Transverse colon (tissue), 4 donors: Measurements from ENCODE around the gene FLOT1. TPM values are rescaled to one million over a fixed set of nuclear protein-coding genes. Genes with fewer than 3 reads are reported as not detected.
A peak's percentile ranks its signal among the peaks of the same experiment; 100 is the strongest.

Experiments used
- DNase-seq: peaks from one replicate; pipeline ENCODE4 v3.0.0-alpha.2; 2019
- H3K27ac ChIP-seq, 4 donors: fragments of 200-600 bp; sonication (generic); 2 replicates each; pipeline ENCODE4 v1.5.1; 2016 to 2018; ENCODE audit warnings: inconsistent platforms in 4 of 4
- H3K27me3 ChIP-seq: fragments of 200-600 bp; sonication (generic); 2 replicates; pipeline ENCODE4 v1.5.1; 2017; ENCODE audit warnings: inconsistent platforms
- H3K36me3 ChIP-seq, 4 donors: fragments of 200-600 bp; sonication (generic); 2 replicates each; pipeline ENCODE4 v1.5.1; 2017 to 2019; ENCODE audit warnings: inconsistent platforms in 4 of 4
- H3K4me1 ChIP-seq, 4 donors: fragments of 200-600 bp; sonication (generic); 2 replicates each; pipeline ENCODE4 v1.5.1; 2017 to 2020; ENCODE audit warnings: inconsistent platforms in 4 of 4
- H3K4me3 ChIP-seq, 4 donors: fragments of 200-600 bp; sonication (generic); 1 replicate in 1 of 4; 2 replicates in 3 of 4; pipeline versions ENCODE4 v1.5.1 to v1.6.1; 2017 to 2019; ENCODE audit warnings: inconsistent platforms in 4 of 4
- H3K9me3 ChIP-seq, 2 donors: fragments of 200-600 bp; sonication (generic); 2 replicates each; pipeline ENCODE4 v1.5.1; 2017 to 2019; ENCODE audit warnings: inconsistent platforms in 2 of 2
- CTCF ChIP-seq, 5 experiments: fragments of 200-600 bp in 3 of 5; fragments of 450-650 bp in 2 of 5; sonication (generic) in 3 of 5; IDR thresholded peaks; 1 replicate in 2 of 5; 2 replicates in 3 of 5; pipeline ENCODE4 v1.5.1; 2016 to 2017; ENCODE audit warnings: antibody characterized with exemption in 5 of 5, inconsistent platforms in 3 of 5, mild to moderate bottlenecking in 2 of 5, moderate library complexity in 1 of 5
- EP300 ChIP-seq: sonication (generic); formaldehyde crosslinking; IDR thresholded peaks from one replicate; pipeline ENCODE4 v1.6.1; 2017; ENCODE audit warnings: antibody characterized with exemption, low read depth
- POLR2A ChIP-seq: fragments of 450-650 bp; IDR thresholded peaks from one replicate; pipeline ENCODE4 v1.6.1; 2016; ENCODE audit warnings: antibody characterized with exemption, mild to moderate bottlenecking, moderate library complexity
- POLR2AphosphoS5 ChIP-seq, 3 donors: sonication (generic); formaldehyde crosslinking; IDR thresholded peaks; one replicate each; pipeline ENCODE4 v1.6.1; 2016; ENCODE audit warnings: antibody characterized with exemption in 3 of 3
- WGBS, 2 donors: methylation state at CpG; one replicate each; pipeline ENCODE4 v1.1.5; 2018; ENCODE audit warnings: low coverage in 1 of 2; 5-methylcytosine and 5-hydroxymethylcytosine counted together
- in situ Hi-C, 4 donors: fragments of 200-750 bp; cut with MboI; loops; one replicate each; pipeline versions ENCODE4 v1.15.0 to v1.15.1; 2017; ENCODE audit warnings: low sequenced_read_pairs in 3 of 4, low pct_ligation_motif_present in 1 of 4, low pct_unique_long_range_greater_than_20kb in 1 of 4
- intact Hi-C: fragments of 100-400 bp; cut with DNase I; formaldehyde crosslinking; loops from one replicate; pipeline ENCODE4 v1.15.1; 2023; ENCODE audit warnings: low total_unique reads
- total RNA-seq, 4 donors: library from RNA; depleted of rRNA; stranded (reverse); fragments of >200 nt; gene quantifications; one replicate each; pipeline ENCODE4 v1.1.0, GENCODE V29; 2016

The FLOT1 gene
- total RNA-seq, 4 donors from 2014 or later, result 123 to 146 (median 139) TPM

- Histone ChIP-seq H3K27ac (peak overlapping the region; percentile 93 to 99 (median 96)), H3K9me3 (no peaks in the 10 kb centered on the region), H3K36me3 (no peaks in the 10 kb centered on the region), H3K4me1 (peaks cover 6 to 39% (median 28%) of the 10 kb centered on the region in 4 donors), H3K27me3 (no peaks in the 10 kb centered on the region), H3K4me3 (peak overlapping the region in 3 of 4 donors; percentile 57 to 82 (median 61))
- DNase-seq, result no peak
- intact Hi-C loops, result no loop called here
- in situ Hi-C loops, result no loop called here
- no peak for TF ChIP-seq CTCF (IDR thresholded peaks at IDR 0.05)
- no peak for TF ChIP-seq POLR2AphosphoS5 (IDR thresholded peaks at IDR 0.05)
- no peak for TF ChIP-seq POLR2A
- TF ChIP-seq EP300, result no peak
- 13 to 18% methylated on average over 6 to 8 of the region's 8 CpGs for WGBS, 2 donors
These were observed 51.2 kb downstream of the FLOT1 start for GRCh38 chr6:30691208-30691847.

- Histone ChIP-seq H3K4me3 (peak within 1 kb of the TSS; percentile 36 to 82 (median 59)), H3K27ac (peak within 1 kb of the TSS; percentile 93 to 99 (median 96)), H3K36me3 (no peaks in the 10 kb centered on the region), H3K27me3 (no peaks in the 10 kb centered on the region), H3K4me1 (peaks cover 6 to 46% (median 28%) of the 10 kb centered on the region in 4 donors), H3K9me3 (no peaks in the 10 kb centered on the region)
- intact Hi-C loops (no loop called here), in situ Hi-C loops (no loop called here)
- 0 to 1% methylated on average over 10 to 34 of the region's 40 CpGs for WGBS, 2 donors
- TF ChIP-seq POLR2A, result peak; percentile 27
- no peak for TF ChIP-seq EP300
- no peak for TF ChIP-seq CTCF (IDR thresholded peaks at IDR 0.05)
- peak; percentile 65 to 66 (median 65) for TF ChIP-seq POLR2AphosphoS5 (IDR thresholded peaks at IDR 0.05)
- peak; percentile 90 for DNase-seq
These were observed 51.9 kb downstream of the FLOT1 start, which contains the start of gene NRM for GRCh38 chr6:30690403-30691207. Gene NRM, minus strand, starts transcription at chr6:30690984. Its CDS starts 10 bp downstream, at chr6:30690974.

- Histone ChIP-seq H3K27ac (peak overlapping the region; percentile 93 to 99 (median 96)), H3K4me3 (peak overlapping the region in 2 of 4 donors; percentile 61 to 82), H3K9me3 (no peaks in the 10 kb centered on the region), H3K36me3 (no peaks in the 10 kb centered on the region), H3K4me1 (peaks cover 6 to 53% (median 28%) of the 10 kb centered on the region in 4 donors), H3K27me3 (no peaks in the 10 kb centered on the region)
- DNase-seq, result no peak
- intact Hi-C loops (loop anchor here (5.0 kb wide), 1 partner anchor 73 kb away; the partner anchor contains the start of genes MRPS18B and PPP1R10), in situ Hi-C loops (no loop called here)
- TF ChIP-seq POLR2A, result no peak
- no peak for TF ChIP-seq POLR2AphosphoS5 (IDR thresholded peaks at IDR 0.05)
- WGBS, 2 donors, result 20 to 32% methylated on average over 1 to 4 of the region's 4 CpGs
These were observed 52.5 kb downstream of the FLOT1 start for GRCh38 chr6:30689985-30690384.

GRCh38 chr6:30689022-30689865 is 53.2 kb downstream of the FLOT1 start:
- WGBS, 2 donors, result 75 to 78% methylated on average over 5 to 10 of the region's 11 CpGs
- Histone ChIP-seq H3K4me1 (peaks cover 6 to 59% (median 29%) of the 10 kb centered on the region in 4 donors), H3K27ac (peak overlapping the region; percentile 93 to 99 (median 96)), H3K4me3 (no peak overlapping the region), H3K36me3 (no peaks in the 10 kb centered on the region), H3K9me3 (no peaks in the 10 kb centered on the region), H3K27me3 (no peaks in the 10 kb centered on the region)
- intact Hi-C loops (loop anchor here (5.0 kb wide), 1 partner anchor 72 kb away; the partner anchor contains the start of genes MRPS18B and PPP1R10), in situ Hi-C loops (no loop called here)
- TF ChIP-seq EP300 (no peak), POLR2A (no peak), POLR2AphosphoS5 (IDR thresholded peaks at IDR 0.05) (no peak), CTCF (IDR thresholded peaks at IDR 0.05) (no peak)
- DNase-seq, result no peak
